Thyroid gland (tissue), 4 donors: Measurements from ENCODE around the gene ARMH3.

Experiments used
- CTCF ChIP-seq, 6 experiments: fragments of 200-600 bp in 3 of 6; fragments of 450-650 bp in 3 of 6; sonication (generic) in 3 of 6; IDR thresholded peaks; one replicate each; pipeline ENCODE4 v1.5.1; 2016 to 2019; ENCODE audit warnings: antibody characterized with exemption in 6 of 6, mild to moderate bottlenecking in 2 of 6, inconsistent platforms in 1 of 6, moderate library complexity in 1 of 6
- POLR2A ChIP-seq, 2 donors: fragments of 450-650 bp; IDR thresholded peaks; one replicate each; pipeline ENCODE4 v1.6.1; 2017; ENCODE audit warnings: antibody characterized with exemption in 2 of 2, mild to moderate bottlenecking in 2 of 2, moderate library complexity in 1 of 2

- TF ChIP-seq POLR2A (IDR thresholded peaks at IDR 0.05): no peak
- no peak for TF ChIP-seq CTCF (IDR thresholded peaks at IDR 0.05)
Observed at GRCh38 chr10:101912561-101913179, 143.3 kb downstream of the ARMH3 start.
